ENCODE results near the gene NCOA3. TPM values are rescaled to one million over a fixed set of nuclear protein-coding genes. Genes with fewer than 3 reads are reported as not detected.

Gene NCOA3
- total RNA-seq, 2 experiments from 2014 or later: 71.3 to 74.2 TPM

- ATAC-seq (ENCODE audit: low read depth) (no peak), DNase-seq (no peak)
- Mint-ChIP-seq H3K27me3 (no peaks in the 10 kb centered on the region), H3K9me3 (no peaks in the 10 kb centered on the region), H3K36me3 (peaks cover 6% of the 10 kb centered on the region), H3K4me1 (peaks cover 7% of the 10 kb centered on the region), H3K27ac (no peak overlapping the region), H3K4me3 (no peak overlapping the region)
- POLR2A ChIA-PET: no interaction called here
Measured at GRCh38 chr20:47662483-47663353, 161.0 kb downstream of the NCOA3 start.

- peaks cover 7% of the 10 kb centered on the region for H3K4me1 Mint-ChIP-seq
- no peaks in the 10 kb centered on the region for H3K9me3 Mint-ChIP-seq
- ATAC-seq (ENCODE audit: low read depth): peak; percentile 79
- no peak overlapping the region for H3K27ac Mint-ChIP-seq
- DNase-seq: peak; percentile 82
- H3K27me3 Mint-ChIP-seq: no peaks in the 10 kb centered on the region
- H3K36me3 Mint-ChIP-seq: peaks cover 3% of the 10 kb centered on the region
- no peak overlapping the region for H3K4me3 Mint-ChIP-seq
- POLR2A ChIA-PET: no interaction called here
Measured at GRCh38 chr20:47663354-47664067, 161.8 kb downstream of the NCOA3 start.

DNA sequence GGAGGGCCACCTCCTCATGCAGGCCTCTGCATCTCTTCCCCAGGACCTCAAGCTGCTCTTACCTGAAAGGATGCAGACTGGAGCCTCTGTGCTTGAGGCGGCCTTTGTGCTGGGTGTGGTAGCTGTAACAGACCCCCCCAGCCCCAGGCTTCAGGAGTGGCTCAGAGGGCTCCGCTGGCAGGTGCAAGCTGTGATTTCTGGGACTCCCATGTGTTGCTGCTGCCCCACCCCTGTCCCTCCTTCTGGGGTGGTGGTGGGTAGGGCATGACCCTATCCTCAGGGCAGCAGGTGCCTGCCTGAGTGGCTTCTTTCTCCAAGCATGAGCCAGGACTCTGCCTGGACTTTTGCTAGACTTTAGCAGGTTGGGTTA lies 162.4 kb downstream of the NCOA3 start:
- Mint-ChIP-seq H3K27me3 (no peaks in the 10 kb centered on the region), H3K9me3 (no peaks in the 10 kb centered on the region), H3K27ac (no peak overlapping the region), H3K36me3 (peaks cover 3% of the 10 kb centered on the region), H3K4me3 (no peak overlapping the region), H3K4me1 (peaks cover 7% of the 10 kb centered on the region)
- ATAC-seq (ENCODE audit: low read depth): peak; percentile 20
- POLR2A ChIA-PET: no interaction called here
- DNase-seq: no peak

GRCh38 chr20:47664744-47665143 lies 163.1 kb downstream of the NCOA3 start:
- Mint-ChIP-seq H3K4me3 (no peak overlapping the region), H3K27ac (no peak overlapping the region), H3K36me3 (peaks cover 3% of the 10 kb centered on the region), H3K27me3 (no peaks in the 10 kb centered on the region), H3K9me3 (no peaks in the 10 kb centered on the region), H3K4me1 (peaks cover 7% of the 10 kb centered on the region)
- ATAC-seq (ENCODE audit: low read depth) (no peak), DNase-seq (no peak)
- POLR2A ChIA-PET: no interaction called here

- Mint-ChIP-seq H3K36me3 (peaks cover 3% of the 10 kb centered on the region), H3K27me3 (no peaks in the 10 kb centered on the region)
- POLR2A ChIA-PET: no interaction called here
Measured at GRCh38 chr20:47665221-47665991, 163.7 kb downstream of the NCOA3 start.

DNA sequence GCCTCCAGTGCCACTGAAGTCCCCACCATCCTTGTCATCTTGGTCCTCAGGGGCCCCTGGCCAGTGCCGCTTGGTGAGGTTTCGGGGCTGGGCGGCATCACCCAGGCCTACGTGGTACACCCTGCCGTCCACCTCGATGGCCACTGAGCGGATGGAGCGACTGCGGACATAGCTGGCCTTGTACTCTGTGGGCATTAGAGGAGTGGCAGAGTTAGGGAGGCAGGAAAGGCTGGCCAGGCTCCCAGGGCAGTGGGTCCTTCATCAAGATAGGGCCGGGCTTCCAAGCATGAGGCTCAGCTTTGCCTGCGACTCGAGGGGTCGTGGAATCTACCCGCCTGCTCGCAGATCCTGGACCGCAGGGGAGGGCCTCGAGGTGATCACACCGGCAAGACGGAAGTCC lies 164.6 kb downstream of the NCOA3 start:
- Mint-ChIP-seq H3K4me3 (no peak overlapping the region), H3K4me1 (peaks cover 7% of the 10 kb centered on the region), H3K27ac (no peak overlapping the region), H3K9me3 (no peaks in the 10 kb centered on the region), H3K36me3 (no peaks in the 10 kb centered on the region), H3K27me3 (no peaks in the 10 kb centered on the region)
- DNase-seq: no peak
- no peak for ATAC-seq (ENCODE audit: low read depth)
- POLR2A ChIA-PET: no interaction called here

More at GRCh38 chr20:47665221-47665991, 163.7 kb downstream of the NCOA3 start:
- no peak for ATAC-seq (ENCODE audit: low read depth)
- no peak overlapping the region for H3K4me3 Mint-ChIP-seq
- DNase-seq: no peak
- H3K27ac Mint-ChIP-seq: no peak overlapping the region
- no peaks in the 10 kb centered on the region for H3K9me3 Mint-ChIP-seq
- H3K4me1 Mint-ChIP-seq: peaks cover 7% of the 10 kb centered on the region

DNA sequence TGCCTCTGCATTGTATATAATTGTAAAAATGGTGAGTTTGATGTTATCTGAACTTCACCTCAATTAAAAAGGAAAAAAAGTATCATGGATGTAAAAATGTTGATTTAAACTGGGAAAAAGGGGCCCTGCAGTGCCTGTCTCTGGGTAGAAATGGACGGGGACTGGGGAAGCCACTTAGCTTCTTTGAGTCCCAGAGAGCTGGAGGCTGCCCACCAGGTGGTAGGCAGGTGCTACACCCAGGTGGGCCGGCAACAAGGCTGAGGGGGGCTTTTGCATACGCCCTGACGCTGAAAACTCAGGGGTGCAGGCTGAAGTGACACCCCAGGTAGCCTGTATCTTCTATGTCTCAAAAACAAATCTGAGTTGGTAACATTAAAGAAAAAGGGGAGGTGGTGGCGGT lies 165.4 kb downstream of the NCOA3 start:
- Mint-ChIP-seq H3K36me3 (no peaks in the 10 kb centered on the region), H3K9me3 (no peaks in the 10 kb centered on the region), H3K4me1 (peaks cover 7% of the 10 kb centered on the region), H3K27me3 (no peaks in the 10 kb centered on the region), H3K27ac (no peak overlapping the region), H3K4me3 (no peak overlapping the region)
- no peak for ATAC-seq (ENCODE audit: low read depth)
- POLR2A ChIA-PET: no interaction called here
- no peak for DNase-seq

- Mint-ChIP-seq H3K36me3 (no peaks in the 10 kb centered on the region), H3K4me1 (peaks cover 7% of the 10 kb centered on the region), H3K27me3 (no peaks in the 10 kb centered on the region), H3K4me3 (no peak overlapping the region), H3K27ac (no peak overlapping the region), H3K9me3 (no peaks in the 10 kb centered on the region)
- ATAC-seq (ENCODE audit: low read depth) (no peak), DNase-seq (no peak)
- POLR2A ChIA-PET: no interaction called here
Measured at GRCh38 chr20:47667531-47668312, 166.0 kb downstream of the NCOA3 start.

GRCh38 chr20:47668313-47669151 lies 166.8 kb downstream of the NCOA3 start:
- no peak for ATAC-seq (ENCODE audit: low read depth)
- H3K27ac Mint-ChIP-seq: no peak overlapping the region
- H3K27me3 Mint-ChIP-seq: no peaks in the 10 kb centered on the region
- DNase-seq: no peak
- H3K9me3 Mint-ChIP-seq: no peaks in the 10 kb centered on the region
- peaks cover 6% of the 10 kb centered on the region for H3K4me1 Mint-ChIP-seq
- H3K36me3 Mint-ChIP-seq: no peaks in the 10 kb centered on the region
- no peak overlapping the region for H3K4me3 Mint-ChIP-seq
- POLR2A ChIA-PET: no interaction called here

- Mint-ChIP-seq H3K27ac (no peak overlapping the region), H3K4me1 (peaks cover 2% of the 10 kb centered on the region), H3K36me3 (no peaks in the 10 kb centered on the region), H3K4me3 (no peak overlapping the region), H3K27me3 (no peaks in the 10 kb centered on the region), H3K9me3 (no peaks in the 10 kb centered on the region)
- DNase-seq (no peak), ATAC-seq (ENCODE audit: low read depth) (no peak)
- POLR2A ChIA-PET: no interaction called here
Measured at GRCh38 chr20:47669152-47669425, 167.4 kb downstream of the NCOA3 start.

DNA sequence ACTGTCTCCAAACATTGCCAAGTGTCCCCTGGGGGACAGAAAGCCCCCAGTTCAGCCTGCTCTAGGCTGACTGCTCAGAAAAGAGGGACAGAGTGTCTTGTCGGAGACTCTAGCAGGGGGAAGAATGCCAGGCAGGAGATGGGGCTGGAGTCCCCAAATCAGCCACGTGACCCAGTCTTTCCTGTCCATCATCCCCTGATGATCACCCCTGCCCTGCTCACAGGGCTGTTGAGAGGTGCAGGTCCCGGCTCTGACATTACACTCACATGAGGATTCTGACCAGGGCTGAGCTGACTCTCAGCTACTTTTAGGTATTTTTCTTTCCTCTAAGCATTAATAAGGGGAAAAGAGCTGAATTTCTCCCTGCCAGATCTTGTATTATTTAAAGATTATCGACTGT lies 167.8 kb downstream of the NCOA3 start:
- no peaks in the 10 kb centered on the region for H3K36me3 Mint-ChIP-seq
- no peaks in the 10 kb centered on the region for H3K27me3 Mint-ChIP-seq
- H3K4me1 Mint-ChIP-seq: peaks cover 1% of the 10 kb centered on the region
- no peaks in the 10 kb centered on the region for H3K9me3 Mint-ChIP-seq
- ATAC-seq (ENCODE audit: low read depth) (no peak), DNase-seq (no peak)
- H3K27ac Mint-ChIP-seq: no peak overlapping the region
- POLR2A ChIA-PET: no interaction called here
- H3K4me3 Mint-ChIP-seq: no peak overlapping the region

GRCh38 chr20:47669927-47670890 lies 168.5 kb downstream of the NCOA3 start:
- no peaks in the 10 kb centered on the region for H3K27me3 Mint-ChIP-seq
- no peak overlapping the region for H3K27ac Mint-ChIP-seq
- ATAC-seq (ENCODE audit: low read depth) (no peak), DNase-seq (no peak)
- H3K9me3 Mint-ChIP-seq: no peaks in the 10 kb centered on the region
- POLR2A ChIA-PET: no interaction called here
- no peaks in the 10 kb centered on the region for H3K4me1 Mint-ChIP-seq
- no peak overlapping the region for H3K4me3 Mint-ChIP-seq
- H3K36me3 Mint-ChIP-seq: no peaks in the 10 kb centered on the region

Data from activated naive CD8-positive, alpha-beta T cell treated with anti-CD3 and anti-CD28 coated beads, Interleukin-2, amount 10 ng/mL, durations not matched to agents 7 days and 5 days (primary cell).